Naive thymus-derived CD4-positive, alpha-beta T cell (primary cell): ENCODE measurements around the gene MEX3B. TPM values are rescaled to one million over a fixed set of nuclear protein-coding genes. Genes with fewer than 3 reads are reported as not detected.

Experiments used
- ATAC-seq: fragments of 150-1000 bp; cut with Tn5 transposase; 2 replicates; pipeline ENCODE4 v1.10.0; 2021; ENCODE audit warnings: mild to moderate bottlenecking, moderate library complexity
- CTCF ChIA-PET: fragments of 350-600 bp; sonication (Branson Sonifier 250); formaldehyde crosslinking; loops from one replicate; lab custom pipeline; 2021; ENCODE audit warnings: antibody characterized with exemption; lab: Charles Lee
- POLR2A ChIA-PET: fragments of 350-600 bp; sonication (Branson Sonifier 250); formaldehyde crosslinking; loops from one replicate; lab custom pipeline; 2021; ENCODE audit warnings: antibody characterized with exemption, inconsistent platforms; lab: Charles Lee
- DNase-seq, 9 donors: peaks; one replicate each; pipeline versions ENCODE4 v3.0.0 to v3.0.0-alpha.2; 2020 to 2022; ENCODE audit warnings: mixed read lengths in 1 of 9
- H3K27ac ChIP-seq: one replicate; pipeline ENCODE4 v1.7.0; 2013; ENCODE audit warnings: mild to moderate bottlenecking, low read depth, low read length, moderate library complexity
- H3K27me3 ChIP-seq, 2 donors: one replicate each; pipeline ENCODE4 v1.7.0; 2013; ENCODE audit warnings: low read length in 2 of 2, mild to moderate bottlenecking in 2 of 2, moderate library complexity in 2 of 2; ENCODE audit not compliant: control insufficient read depth in 2 of 2, insufficient read depth in 2 of 2
- H3K36me3 ChIP-seq, 3 experiments: 1 replicate in 2 of 3; 2 replicates in 1 of 3; pipeline ENCODE4 v1.7.0; 2013; ENCODE audit warnings: low read length in 3 of 3, mild to moderate bottlenecking in 3 of 3, moderate library complexity in 1 of 3; ENCODE audit not compliant: insufficient read depth in 3 of 3, control insufficient read depth in 2 of 3
- H3K4me1 ChIP-seq, 2 donors: one replicate each; pipeline ENCODE4 v1.7.0; 2013; ENCODE audit warnings: low read length in 2 of 2, mild to moderate bottlenecking in 2 of 2, moderate library complexity in 1 of 2; ENCODE audit not compliant: control insufficient read depth in 2 of 2, insufficient read depth in 2 of 2
- H3K4me3 ChIP-seq: 2 replicates; pipeline ENCODE4 v1.7.0; 2013; ENCODE audit warnings: mild to moderate bottlenecking, low read length
- H3K9me3 ChIP-seq, 3 experiments: 1 replicate in 2 of 3; 2 replicates in 1 of 3; pipeline ENCODE4 v1.7.0; 2013; ENCODE audit warnings: low read length in 3 of 3; ENCODE audit not compliant: control insufficient read depth in 2 of 3
- H3K27ac Mint-ChIP-seq, 9 donors: one replicate each; pipeline ENCODE4 v1.8.0; 2020 to 2022; ENCODE audit warnings: mixed read lengths in 9 of 9, mild to moderate bottlenecking in 8 of 9, moderate library complexity in 5 of 9, inconsistent platforms in 2 of 9
- H3K27me3 Mint-ChIP-seq, 5 donors: one replicate each; pipeline ENCODE4 v1.8.0; 2021 to 2022; ENCODE audit warnings: mixed read lengths in 5 of 5, mild to moderate bottlenecking in 1 of 5
- H3K36me3 Mint-ChIP-seq, 5 donors: one replicate each; pipeline ENCODE4 v1.8.0; 2020 to 2022; ENCODE audit warnings: mixed read lengths in 5 of 5, mild to moderate bottlenecking in 3 of 5, inconsistent platforms in 1 of 5
- H3K4me1 Mint-ChIP-seq, 7 donors: one replicate each; pipeline ENCODE4 v1.8.0; 2020 to 2022; ENCODE audit warnings: mixed read lengths in 7 of 7, mild to moderate bottlenecking in 3 of 7, inconsistent platforms in 1 of 7
- H3K4me3 Mint-ChIP-seq, 10 donors: one replicate each; pipeline ENCODE4 v1.8.0; 2020 to 2022; ENCODE audit warnings: mild to moderate bottlenecking in 10 of 10, mixed read lengths in 10 of 10, moderate library complexity in 6 of 10, inconsistent platforms in 2 of 10
- H3K9me3 Mint-ChIP-seq, 11 donors: one replicate each; pipeline ENCODE4 v1.8.0; 2020 to 2022; ENCODE audit warnings: mixed read lengths in 11 of 11, mild to moderate bottlenecking in 4 of 11, inconsistent platforms in 1 of 11, moderate library complexity in 1 of 11
- intact Hi-C, 2 donors: fragments of 100-400 bp; cut with micrococcal nuclease; formaldehyde crosslinking; loops; one replicate each; pipeline ENCODE4 v1.15.1; 2023
- polyA plus RNA-seq, 2 donors: library from polyadenylated mRNA; unstranded; fragments of 300-500 nt; fragmentation: Illumina TruSeq; gene quantifications; one replicate each; pipeline ENCODE4 v1.2.3, GENCODE V29; 2021
- total RNA-seq, 6 experiments: library from RNA in 5 of 6; stranded (reverse) in 5 of 6; gene quantifications; 1 replicate in 5 of 6; 2 replicates in 1 of 6; pipeline ENCODE4 v1.2.3 and lab custom pipeline; 2021 to 2026

MEX3B gene
- total and polyA plus RNA-seq, 7 experiments from 2014 or later, result 0.12 to 1.9 (median 1.1) TPM; not detected in 1

- intact Hi-C loops, result no loop called here
- no peak overlapping the region for H3K27ac ChIP-seq
- no peaks in the 10 kb centered on the region for H3K9me3 ChIP-seq
- no peak overlapping the region for H3K27ac Mint-ChIP-seq
- no peak overlapping the region for H3K4me3 ChIP-seq
- H3K4me3 Mint-ChIP-seq, result no peak overlapping the region
- no peaks in the 10 kb centered on the region for H3K27me3 ChIP-seq
- peaks cover 10 to 38% (median 20%) of the 10 kb centered on the region in 5 donors for H3K27me3 Mint-ChIP-seq
- no peaks in the 10 kb centered on the region for H3K36me3 ChIP-seq
- ATAC-seq (no peak), DNase-seq (no peak)
- ChIA-PET CTCF (no interaction called here), POLR2A (no interaction called here)
- H3K9me3 Mint-ChIP-seq, result peaks cover 0 to 4% (median 0%) of the 10 kb centered on the region in 11 donors
- no peaks in the 10 kb centered on the region for H3K4me1 ChIP-seq
- H3K4me1 Mint-ChIP-seq, result no peaks in the 10 kb centered on the region
- peaks cover 0 to 9% (median 0%) of the 10 kb centered on the region in 5 donors for H3K36me3 Mint-ChIP-seq
These were observed 25.0 kb downstream of the MEX3B start for GRCh38 chr15:82020625-82021394.

- Histone ChIP-seq H3K4me1 (no peaks in the 10 kb centered on the region), H3K36me3 (no peaks in the 10 kb centered on the region), H3K4me3 (no peak overlapping the region), H3K27ac (no peak overlapping the region), H3K9me3 (no peaks in the 10 kb centered on the region), H3K27me3 (no peaks in the 10 kb centered on the region)
- no peak overlapping the region for H3K27ac Mint-ChIP-seq
- no peaks in the 10 kb centered on the region for H3K4me1 Mint-ChIP-seq
- no peak for DNase-seq
- peaks cover 10 to 49% (median 35%) of the 10 kb centered on the region in 5 donors for H3K27me3 Mint-ChIP-seq
- H3K4me3 Mint-ChIP-seq, result no peak overlapping the region
- H3K9me3 Mint-ChIP-seq, result no peaks in the 10 kb centered on the region
- CTCF ChIA-PET, result no interaction called here
- POLR2A ChIA-PET, result no interaction called here
- ATAC-seq, result peak; percentile 36
- H3K36me3 Mint-ChIP-seq, result no peaks in the 10 kb centered on the region
- intact Hi-C loops, result no loop called here
These were observed 27.6 kb downstream of the MEX3B start for GRCh38 chr15:82018201-82018600.

GRCh38 chr15:82017656-82018055, 28.2 kb downstream of the MEX3B start:
- no peaks in the 10 kb centered on the region for H3K9me3 ChIP-seq
- ChIA-PET POLR2A (no interaction called here), CTCF (no interaction called here)
- H3K27ac ChIP-seq, result no peak overlapping the region
- no peak overlapping the region for H3K27ac Mint-ChIP-seq
- no peaks in the 10 kb centered on the region for H3K36me3 ChIP-seq
- no peaks in the 10 kb centered on the region for H3K4me1 Mint-ChIP-seq
- H3K36me3 Mint-ChIP-seq, result no peaks in the 10 kb centered on the region
- H3K9me3 Mint-ChIP-seq, result no peaks in the 10 kb centered on the region
- DNase-seq (no peak), ATAC-seq (no peak)
- H3K4me3 ChIP-seq, result no peak overlapping the region
- H3K27me3 Mint-ChIP-seq, result peaks cover 10 to 53% (median 38%) of the 10 kb centered on the region in 5 donors
- intact Hi-C loops, result no loop called here
- H3K27me3 ChIP-seq, result no peaks in the 10 kb centered on the region
- no peaks in the 10 kb centered on the region for H3K4me1 ChIP-seq
- no peak overlapping the region for H3K4me3 Mint-ChIP-seq

GRCh38 chr15:82014989-82015388, 30.8 kb downstream of the MEX3B start:
- ATAC-seq (no peak), DNase-seq (no peak)
- no peaks in the 10 kb centered on the region for H3K27me3 ChIP-seq
- no peak overlapping the region for H3K27ac Mint-ChIP-seq
- H3K4me1 ChIP-seq, result no peaks in the 10 kb centered on the region
- H3K9me3 ChIP-seq, result no peaks in the 10 kb centered on the region
- no peaks in the 10 kb centered on the region for H3K36me3 Mint-ChIP-seq
- CTCF ChIA-PET, result no interaction called here
- H3K27ac ChIP-seq, result no peak overlapping the region
- peaks cover 9 to 45% (median 22%) of the 10 kb centered on the region in 5 donors for H3K27me3 Mint-ChIP-seq
- no peaks in the 10 kb centered on the region for H3K9me3 Mint-ChIP-seq
- H3K4me1 Mint-ChIP-seq, result peaks cover 0 to 2% (median 0%) of the 10 kb centered on the region in 7 donors
- no peak overlapping the region for H3K4me3 Mint-ChIP-seq
- H3K4me3 ChIP-seq, result no peak overlapping the region
- POLR2A ChIA-PET, result no interaction called here
- intact Hi-C loops, result no loop called here
- H3K36me3 ChIP-seq, result no peaks in the 10 kb centered on the region

- Mint-ChIP-seq H3K4me3 (no peak overlapping the region), H3K27ac (no peak overlapping the region), H3K9me3 (no peaks in the 10 kb centered on the region), H3K4me1 (peaks cover 0 to 2% (median 0%) of the 10 kb centered on the region in 7 donors), H3K36me3 (no peaks in the 10 kb centered on the region), H3K27me3 (peaks cover 4 to 49% (median 22%) of the 10 kb centered on the region in 5 donors)
- CTCF ChIA-PET, result no interaction called here
- no peaks in the 10 kb centered on the region for H3K4me1 ChIP-seq
- DNase-seq (no peak), ATAC-seq (no peak)
- H3K4me3 ChIP-seq, result no peak overlapping the region
- no peaks in the 10 kb centered on the region for H3K9me3 ChIP-seq
- no peaks in the 10 kb centered on the region for H3K27me3 ChIP-seq
- no peak overlapping the region for H3K27ac ChIP-seq
- POLR2A ChIA-PET, result no interaction called here
- no peaks in the 10 kb centered on the region for H3K36me3 ChIP-seq
- intact Hi-C loops, result no loop called here
These were observed 32.9 kb downstream of the MEX3B start for GRCh38 chr15:82012908-82013307.

GRCh38 chr15:82005239-82005638, 40.6 kb downstream of the MEX3B start:
- ChIA-PET POLR2A (no interaction called here), CTCF (no interaction called here)
- Mint-ChIP-seq H3K4me1 (no peaks in the 10 kb centered on the region), H3K27ac (no peak overlapping the region), H3K27me3 (peaks cover 0 to 18% (median 15%) of the 10 kb centered on the region in 5 donors), H3K4me3 (no peak overlapping the region), H3K36me3 (no peaks in the 10 kb centered on the region), H3K9me3 (peaks cover 0 to 8% (median 3%) of the 10 kb centered on the region in 11 donors)
- no peak for ATAC-seq
- no peak for DNase-seq
- no peaks in the 10 kb centered on the region for H3K27me3 ChIP-seq
- no peaks in the 10 kb centered on the region for H3K4me1 ChIP-seq
- H3K9me3 ChIP-seq, result no peaks in the 10 kb centered on the region
- no peaks in the 10 kb centered on the region for H3K36me3 ChIP-seq
- H3K27ac ChIP-seq, result no peak overlapping the region
- H3K4me3 ChIP-seq, result no peak overlapping the region
- intact Hi-C loops, result no loop called here

GRCh38 chr15:82003916-82004315, 41.9 kb downstream of the MEX3B start:
- no peak for ATAC-seq
- H3K4me3 Mint-ChIP-seq, result no peak overlapping the region
- POLR2A ChIA-PET, result no interaction called here

More at GRCh38 chr15:82003916-82004315, 41.9 kb downstream of the MEX3B start:
- Mint-ChIP-seq H3K36me3 (no peaks in the 10 kb centered on the region), H3K27me3 (peaks cover 0 to 11% (median 9%) of the 10 kb centered on the region in 5 donors), H3K9me3 (peaks cover 0 to 8% (median 3%) of the 10 kb centered on the region in 11 donors), H3K4me1 (no peaks in the 10 kb centered on the region), H3K27ac (no peak overlapping the region)
- CTCF ChIA-PET, result no interaction called here
- intact Hi-C loops, result no loop called here
- H3K4me1 ChIP-seq, result no peaks in the 10 kb centered on the region
- no peak for DNase-seq
- no peak overlapping the region for H3K27ac ChIP-seq
- no peak overlapping the region for H3K4me3 ChIP-seq
- no peaks in the 10 kb centered on the region for H3K36me3 ChIP-seq
- H3K27me3 ChIP-seq, result no peaks in the 10 kb centered on the region
- no peaks in the 10 kb centered on the region for H3K9me3 ChIP-seq
